AG08396 (cell line): ENCODE data around the gene CYB561D1.
A peak's percentile ranks its signal among the peaks of the same experiment; 100 is the strongest.

Source experiments
- DNase-seq: peaks from one replicate; pipeline ENCODE4 v3.0.0; 2012; ENCODE audit warnings: low spot score, mixed read lengths

CYB561D1 gene

DNA sequence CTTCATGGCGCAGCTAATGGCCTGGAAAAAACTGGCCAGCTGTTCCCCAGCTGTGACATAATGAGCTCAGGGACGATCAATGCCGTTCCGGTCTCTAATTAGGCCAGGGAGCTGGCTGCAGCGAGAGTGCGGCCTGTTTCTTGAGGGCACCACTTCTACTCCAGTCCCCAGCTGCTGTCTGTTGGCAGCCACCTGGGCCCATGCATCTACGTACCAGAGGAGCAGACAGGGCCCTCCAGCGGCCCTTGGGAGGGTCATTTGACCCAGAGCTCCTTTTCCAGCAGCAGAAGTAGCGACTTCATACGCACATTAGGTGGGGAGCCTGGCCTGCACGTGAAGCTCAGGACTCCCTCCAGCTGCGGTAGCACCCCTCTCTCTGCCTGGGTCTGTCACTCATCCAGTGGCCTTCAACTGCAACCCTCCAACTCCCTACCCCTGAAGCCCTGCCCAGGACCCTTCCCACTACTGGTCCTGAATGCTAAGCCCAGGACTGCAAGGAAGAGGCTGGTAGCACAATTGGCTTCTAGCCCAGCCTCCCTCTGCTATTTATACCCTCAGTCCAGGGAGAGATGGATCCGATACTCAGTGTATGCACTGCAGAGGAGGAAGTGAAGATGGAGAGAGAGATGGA, 36.7 kb downstream of the CYB561D1 start:
- no peak for DNase-seq

DNA sequence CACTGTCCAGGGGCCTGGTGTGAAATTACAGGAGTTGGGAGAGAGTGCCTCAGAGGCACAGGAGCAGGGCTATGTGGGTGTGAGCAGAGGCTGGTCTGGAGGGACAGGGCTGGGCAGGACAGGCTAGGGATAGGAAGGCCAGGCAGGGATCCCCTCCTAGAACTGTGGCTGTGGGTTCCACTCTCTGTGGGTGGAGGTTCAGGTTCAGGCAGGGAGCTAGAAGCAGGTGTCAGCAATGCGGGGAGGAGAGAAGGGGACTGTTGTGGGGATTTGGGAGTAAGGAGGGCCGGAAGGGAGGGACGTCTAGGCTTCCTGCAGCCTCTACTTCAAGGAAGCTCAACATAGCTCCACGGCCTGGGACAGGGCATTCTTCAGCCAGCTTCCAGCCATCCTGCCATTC, 37.5 kb downstream of the CYB561D1 start:
- DNase-seq: no peak

GRCh38 chr1:109531826-109532364, 38.0 kb downstream of the CYB561D1 start:
- DNase-seq: no peak

DNA sequence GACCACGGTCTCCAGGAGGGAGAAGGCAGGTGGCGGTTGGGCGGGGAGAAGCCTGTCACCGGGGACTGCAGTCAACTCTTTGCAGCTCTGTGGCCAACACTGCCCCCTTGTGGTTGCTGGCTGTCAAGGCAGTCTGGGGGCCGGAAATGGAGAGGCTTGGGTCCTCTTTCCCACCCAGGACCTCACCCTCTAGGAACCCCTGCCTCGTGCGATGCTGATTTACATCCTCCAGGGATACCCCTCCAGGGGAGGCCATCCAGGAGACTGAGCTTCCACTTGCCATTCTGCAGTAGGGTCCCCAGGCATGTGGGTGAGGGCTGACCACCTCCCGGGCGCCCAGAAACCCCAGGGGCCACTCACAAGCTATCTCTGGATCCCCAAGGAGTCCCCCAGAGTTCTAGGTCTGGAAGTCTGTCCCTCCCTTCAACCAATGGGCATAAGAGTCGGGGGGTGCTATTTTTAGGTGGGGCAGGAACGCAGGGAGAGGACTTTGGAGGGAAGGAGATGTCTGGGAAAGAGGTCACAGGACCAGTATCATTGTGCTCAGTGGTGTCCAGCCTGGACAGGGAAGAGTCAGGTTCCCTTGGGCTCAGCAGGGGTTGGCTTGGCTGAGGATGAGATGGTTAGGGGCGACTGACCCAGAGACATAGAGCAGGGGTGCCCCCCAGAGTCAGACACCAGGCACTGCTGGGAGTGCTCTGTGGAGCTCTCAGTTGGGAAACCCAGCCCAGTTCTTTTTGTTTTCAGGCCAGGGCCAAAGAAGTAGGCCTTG, 38.7 kb downstream of the CYB561D1 start:
- DNase-seq: peak; percentile 86

GRCh38 chr1:109534307-109534858, 40.5 kb downstream of the CYB561D1 start:
- no peak for DNase-seq

DNA sequence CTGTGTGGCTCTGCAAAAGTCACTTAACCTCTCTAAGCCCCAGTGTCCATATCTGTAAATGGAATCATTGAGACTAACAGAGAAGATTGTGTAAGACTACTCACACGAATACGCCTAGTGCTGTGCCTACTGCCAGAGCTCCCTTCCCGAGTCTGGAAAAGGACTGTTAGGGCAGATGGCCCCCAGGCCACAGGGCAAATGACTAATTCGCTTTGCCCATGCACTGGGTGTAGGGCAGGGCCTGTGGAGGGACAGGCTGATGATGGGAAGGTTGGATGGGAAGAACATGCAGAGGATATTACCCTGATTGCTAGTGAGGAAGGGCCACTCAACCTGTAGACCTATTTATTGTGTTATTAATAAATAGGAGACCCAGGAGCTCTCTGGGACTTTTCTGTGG, 41.6 kb downstream of the CYB561D1 start:
- no peak for DNase-seq

GRCh38 chr1:109535971-109536491, 42.1 kb downstream of the CYB561D1 start:
- no peak for DNase-seq

- DNase-seq: no peak
These were observed 43.7 kb downstream of the CYB561D1 start for GRCh38 chr1:109537450-109538178.

- DNase-seq: no peak
These were observed 45.1 kb downstream of the CYB561D1 start for GRCh38 chr1:109538827-109539555.

- DNase-seq: no peak
These were observed 45.8 kb downstream of the CYB561D1 start, which contains the start of gene GPR61 for GRCh38 chr1:109539676-109540075. Gene GPR61, plus strand, starts transcription at chr1:109539872. Its CDS starts 3,151 bp downstream, at chr1:109543023.

DNA sequence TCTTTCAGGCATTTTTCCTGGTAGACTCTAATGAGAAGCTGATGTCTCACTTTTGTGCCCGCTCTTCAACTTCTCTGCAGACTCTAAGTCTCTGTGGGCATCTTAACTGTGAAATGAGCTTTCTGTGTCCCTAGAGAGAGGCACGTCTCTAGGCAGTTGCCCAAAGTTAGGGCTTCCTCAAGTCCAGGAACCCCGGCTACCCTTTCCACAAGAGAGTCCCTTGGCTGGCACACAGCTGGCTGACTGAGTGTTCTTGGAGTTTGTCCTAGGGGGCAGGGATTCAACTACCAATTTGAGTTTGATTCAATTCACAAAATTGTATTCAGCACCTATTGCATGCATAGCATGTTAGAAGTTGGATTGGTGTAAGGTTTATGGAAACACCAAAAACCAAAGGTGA, 47.2 kb downstream of the CYB561D1 start:
- no peak for DNase-seq

- DNase-seq: no peak
These were observed 48.8 kb downstream of the CYB561D1 start for GRCh38 chr1:109542657-109543056.

DNA sequence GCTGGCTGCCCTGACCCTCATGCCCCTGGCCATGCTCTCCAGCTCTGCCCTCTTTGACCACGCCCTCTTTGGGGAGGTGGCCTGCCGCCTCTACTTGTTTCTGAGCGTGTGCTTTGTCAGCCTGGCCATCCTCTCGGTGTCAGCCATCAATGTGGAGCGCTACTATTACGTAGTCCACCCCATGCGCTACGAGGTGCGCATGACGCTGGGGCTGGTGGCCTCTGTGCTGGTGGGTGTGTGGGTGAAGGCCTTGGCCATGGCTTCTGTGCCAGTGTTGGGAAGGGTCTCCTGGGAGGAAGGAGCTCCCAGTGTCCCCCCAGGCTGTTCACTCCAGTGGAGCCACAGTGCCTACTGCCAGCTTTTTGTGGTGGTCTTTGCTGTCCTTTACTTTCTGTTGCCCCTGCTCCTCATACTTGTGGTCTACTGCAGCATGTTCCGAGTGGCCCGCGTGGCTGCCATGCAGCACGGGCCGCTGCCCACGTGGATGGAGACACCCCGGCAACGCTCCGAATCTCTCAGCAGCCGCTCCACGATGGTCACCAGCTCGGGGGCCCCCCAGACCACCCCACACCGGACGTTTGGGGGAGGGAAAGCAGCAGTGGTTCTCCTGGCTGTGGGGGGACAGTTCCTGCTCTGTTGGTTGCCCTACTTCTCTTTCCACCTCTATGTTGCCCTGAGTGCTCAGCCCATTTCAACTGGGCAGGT, 49.5 kb downstream of the CYB561D1 start:
- no peak for DNase-seq

DNA sequence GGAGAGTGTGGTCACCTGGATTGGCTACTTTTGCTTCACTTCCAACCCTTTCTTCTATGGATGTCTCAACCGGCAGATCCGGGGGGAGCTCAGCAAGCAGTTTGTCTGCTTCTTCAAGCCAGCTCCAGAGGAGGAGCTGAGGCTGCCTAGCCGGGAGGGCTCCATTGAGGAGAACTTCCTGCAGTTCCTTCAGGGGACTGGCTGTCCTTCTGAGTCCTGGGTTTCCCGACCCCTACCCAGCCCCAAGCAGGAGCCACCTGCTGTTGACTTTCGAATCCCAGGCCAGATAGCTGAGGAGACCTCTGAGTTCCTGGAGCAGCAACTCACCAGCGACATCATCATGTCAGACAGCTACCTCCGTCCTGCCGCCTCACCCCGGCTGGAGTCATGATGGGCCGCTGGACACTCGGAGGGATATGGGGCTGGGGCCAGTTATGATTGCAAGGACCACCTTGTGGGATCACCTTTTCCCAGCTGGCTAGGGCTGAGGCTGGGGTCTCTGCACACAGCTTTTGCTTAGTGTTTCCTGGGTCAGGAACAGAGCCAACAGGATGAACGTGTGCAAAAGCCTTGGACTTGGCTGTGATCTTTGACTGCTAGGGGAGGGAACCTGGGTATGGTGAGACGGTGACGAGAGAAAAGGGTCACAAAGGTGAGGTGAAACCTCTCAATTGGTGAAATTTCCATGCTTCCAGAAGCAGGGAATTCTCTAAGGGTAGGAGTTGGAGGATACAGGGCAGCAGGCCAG, 50.3 kb downstream of the CYB561D1 start:
- no peak for DNase-seq

- peak; percentile 91 for DNase-seq
These were observed 52.6 kb downstream of the CYB561D1 start for GRCh38 chr1:109546311-109547109.

DNA sequence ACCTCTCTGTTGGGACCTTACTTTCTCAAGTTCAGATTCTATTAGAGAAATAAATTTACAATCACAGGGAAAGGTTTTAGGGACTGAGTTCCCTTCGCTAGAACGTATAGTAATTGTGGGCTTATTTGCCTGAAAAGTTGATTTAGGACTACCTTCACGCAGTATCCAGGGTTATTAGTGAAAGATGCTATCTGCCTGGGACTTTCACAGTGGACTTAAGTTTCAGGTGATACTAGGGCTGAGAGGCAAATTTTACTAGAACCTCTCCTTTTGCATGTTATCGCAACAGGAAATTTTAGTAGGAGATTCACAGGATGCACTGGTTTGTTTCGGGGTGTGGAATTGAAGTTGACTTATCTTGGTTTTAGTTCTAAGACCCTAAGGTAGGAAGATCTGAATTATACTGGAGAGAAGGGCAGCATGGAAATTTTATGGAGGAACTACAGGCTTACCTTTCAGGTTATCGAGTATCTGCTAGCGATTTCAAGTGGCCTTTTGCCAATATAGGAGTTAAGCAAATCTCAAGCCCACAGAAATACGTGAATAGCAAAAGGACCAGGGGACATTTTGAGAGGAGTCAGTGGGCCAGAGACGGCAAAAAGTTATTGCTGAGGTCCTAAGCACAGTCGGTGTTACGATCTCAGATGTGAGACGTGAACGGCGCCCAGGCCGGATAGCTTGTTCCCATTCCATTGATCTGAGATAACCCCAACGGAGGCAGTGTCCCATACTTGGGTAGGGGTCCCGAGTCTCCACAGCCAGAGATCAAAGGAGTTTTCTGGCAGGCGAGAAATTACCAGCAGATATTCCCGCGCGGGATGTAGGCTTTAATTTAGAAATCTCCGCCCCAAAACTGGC, 53.8 kb downstream of the CYB561D1 start:
- DNase-seq: no peak

DNA sequence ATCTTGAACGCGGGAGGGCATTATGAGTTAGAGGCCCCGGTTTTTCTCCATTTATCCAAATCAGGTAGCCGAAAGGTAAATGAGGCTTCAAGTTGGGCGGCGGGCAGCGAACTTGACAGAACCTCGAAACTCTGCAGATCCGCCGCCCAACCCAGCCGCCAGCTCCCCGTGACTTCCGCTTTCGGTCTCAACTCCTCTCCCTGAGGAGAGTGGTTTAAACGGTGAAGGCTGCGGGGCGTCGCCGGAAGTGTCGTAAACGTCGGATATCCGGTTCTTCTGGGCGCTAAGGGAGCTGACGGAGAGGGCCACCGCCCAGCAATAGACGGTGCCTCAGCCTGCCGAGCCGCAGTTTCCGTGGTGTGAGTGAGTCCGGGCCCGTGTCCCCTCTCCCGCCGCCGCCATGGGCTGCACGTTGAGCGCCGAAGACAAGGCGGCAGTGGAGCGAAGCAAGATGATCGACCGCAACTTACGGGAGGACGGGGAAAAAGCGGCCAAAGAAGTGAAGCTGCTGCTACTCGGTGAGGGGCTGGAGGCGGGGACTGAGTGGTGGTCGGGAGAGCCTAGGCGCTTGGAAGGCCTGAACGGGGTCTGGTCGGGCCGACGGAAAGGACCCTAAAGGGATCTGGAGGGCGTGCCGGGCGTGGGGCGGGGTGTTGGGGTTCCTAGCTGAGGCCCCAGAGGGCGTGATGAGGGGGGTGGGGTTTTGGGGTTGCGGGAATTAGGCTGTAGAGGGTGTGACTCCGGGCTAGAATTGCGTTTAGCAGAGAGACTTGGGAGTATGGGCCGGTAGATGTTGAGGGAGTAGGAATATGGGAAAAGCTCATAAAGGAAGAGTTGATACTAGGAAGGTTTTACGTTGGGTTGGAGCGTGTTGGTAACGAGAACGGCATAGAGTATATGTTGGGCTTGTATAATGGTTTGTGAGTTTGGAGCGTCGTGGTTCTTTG, 54.7 kb downstream of the CYB561D1 start, which contains the start of gene GNAI3:
Gene GNAI3, plus strand, starts transcription at position 295 of the 947 bp plus-strand sequence. Its CDS starts 106 bp downstream, at position 401.
- peak; percentile 92 for DNase-seq
